ENCODE data around the gene ZNF80. TPM values are rescaled to one million over a fixed set of nuclear protein-coding genes. Genes with fewer than 3 reads are reported as not detected.

Gene ZNF80
- total RNA-seq, 4 donors from 2014 or later = not detected

DNA sequence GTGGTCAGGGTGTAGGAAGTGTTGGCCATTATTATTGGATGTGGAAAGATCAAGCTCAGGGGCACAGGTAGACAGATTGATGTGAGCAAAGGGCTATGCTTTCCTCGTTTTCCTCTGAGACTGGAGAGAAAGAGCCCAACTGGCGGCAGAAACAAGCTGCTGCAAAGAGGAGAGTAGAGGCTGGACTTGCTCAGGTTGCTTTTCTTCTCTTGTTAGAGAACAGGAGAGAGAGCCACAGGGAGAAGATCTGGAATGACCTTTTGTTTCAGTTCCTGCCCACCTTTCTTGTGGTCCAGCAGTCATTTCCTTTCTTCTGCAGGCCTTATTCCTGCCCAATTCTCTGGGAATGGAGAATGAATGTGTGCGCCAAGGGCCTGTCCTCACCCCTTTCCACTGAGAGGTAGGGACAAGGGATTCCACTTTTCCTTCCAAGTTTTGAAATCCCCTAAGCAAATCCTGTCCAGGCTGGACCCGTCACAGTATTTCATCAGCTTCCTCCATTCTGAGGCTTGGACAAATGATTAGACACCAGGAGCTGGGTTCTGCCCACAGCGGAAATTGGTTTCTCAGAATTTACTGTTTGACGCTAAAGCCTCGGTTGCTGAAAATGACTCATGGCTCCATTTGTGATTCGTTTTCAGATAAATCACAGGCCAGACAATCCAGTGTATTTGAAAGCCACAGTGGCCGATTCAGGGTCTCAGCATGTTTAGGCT, 16.1 kb downstream of the ZNF80 start:
- Histone ChIP-seq H3K36me3 (no peaks in the 10 kb centered on the region), H3K27me3 (no peaks in the 10 kb centered on the region), H3K27ac (no peak overlapping the region), H3K4me3 (no peak overlapping the region), H3K4me1 (no peaks in the 10 kb centered on the region), H3K9me3 (peaks cover 16% of the 10 kb centered on the region)
- no peak for TF ChIP-seq POLR2AphosphoS5 (IDR thresholded peaks at IDR 0.05)
- TF ChIP-seq POLR2A (IDR thresholded peaks at IDR 0.05) = no peak
- TF ChIP-seq, protein P1, sequence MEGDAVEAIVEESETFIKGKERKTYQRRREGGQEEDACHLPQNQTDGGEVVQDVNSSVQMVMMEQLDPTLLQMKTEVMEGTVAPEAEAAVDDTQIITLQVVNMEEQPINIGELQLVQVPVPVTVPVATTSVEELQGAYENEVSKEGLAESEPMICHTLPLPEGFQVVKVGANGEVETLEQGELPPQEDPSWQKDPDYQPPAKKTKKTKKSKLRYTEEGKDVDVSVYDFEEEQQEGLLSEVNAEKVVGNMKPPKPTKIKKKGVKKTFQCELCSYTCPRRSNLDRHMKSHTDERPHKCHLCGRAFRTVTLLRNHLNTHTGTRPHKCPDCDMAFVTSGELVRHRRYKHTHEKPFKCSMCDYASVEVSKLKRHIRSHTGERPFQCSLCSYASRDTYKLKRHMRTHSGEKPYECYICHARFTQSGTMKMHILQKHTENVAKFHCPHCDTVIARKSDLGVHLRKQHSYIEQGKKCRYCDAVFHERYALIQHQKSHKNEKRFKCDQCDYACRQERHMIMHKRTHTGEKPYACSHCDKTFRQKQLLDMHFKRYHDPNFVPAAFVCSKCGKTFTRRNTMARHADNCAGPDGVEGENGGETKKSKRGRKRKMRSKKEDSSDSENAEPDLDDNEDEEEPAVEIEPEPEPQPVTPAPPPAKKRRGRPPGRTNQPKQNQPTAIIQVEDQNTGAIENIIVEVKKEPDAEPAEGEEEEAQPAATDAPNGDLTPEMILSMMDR (IDR thresholded peaks at IDR 0.05) = no peak
- TF ChIP-seq EP300 (IDR thresholded peaks at IDR 0.05) = no peak
- no peak for DNase-seq (ENCODE audit: low spot score in 2 of 2)
- 86% methylated on average over 9 of the region's 9 CpGs for WGBS

DNA sequence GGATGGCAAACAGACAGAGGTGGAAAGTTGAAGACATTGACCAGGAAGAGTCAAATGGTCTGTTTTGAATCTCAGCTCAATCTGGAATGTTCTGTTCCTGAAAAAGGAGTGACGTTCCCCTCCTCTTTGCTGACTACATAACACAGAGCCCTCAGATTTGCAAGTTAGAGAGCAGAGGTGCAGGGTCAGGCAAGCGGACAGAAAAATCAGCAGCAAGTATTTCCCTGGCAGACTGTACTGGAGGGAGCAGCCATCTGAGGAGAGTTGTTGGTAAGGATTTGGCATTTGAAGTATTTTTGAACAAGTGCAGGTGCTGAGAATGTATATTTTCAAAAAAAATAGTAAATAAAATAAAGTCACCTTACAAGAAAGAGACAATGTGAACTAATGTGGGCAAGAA, 17.6 kb downstream of the ZNF80 start:
- Histone ChIP-seq H3K4me1 (no peaks in the 10 kb centered on the region), H3K27me3 (no peaks in the 10 kb centered on the region), H3K36me3 (no peaks in the 10 kb centered on the region), H3K9me3 (peaks cover 3% of the 10 kb centered on the region), H3K4me3 (no peak overlapping the region), H3K27ac (no peak overlapping the region)
- WGBS = 72% methylated on average over 2 of the region's 2 CpGs
- DNase-seq (ENCODE audit: low spot score in 2 of 2) = no peak
- no peak for TF ChIP-seq POLR2A (IDR thresholded peaks at IDR 0.05)
- no peak for TF ChIP-seq EP300 (IDR thresholded peaks at IDR 0.05)
- TF ChIP-seq, protein P1 (IDR thresholded peaks at IDR 0.05) = no peak
- no peak for TF ChIP-seq POLR2AphosphoS5 (IDR thresholded peaks at IDR 0.05)

DNA sequence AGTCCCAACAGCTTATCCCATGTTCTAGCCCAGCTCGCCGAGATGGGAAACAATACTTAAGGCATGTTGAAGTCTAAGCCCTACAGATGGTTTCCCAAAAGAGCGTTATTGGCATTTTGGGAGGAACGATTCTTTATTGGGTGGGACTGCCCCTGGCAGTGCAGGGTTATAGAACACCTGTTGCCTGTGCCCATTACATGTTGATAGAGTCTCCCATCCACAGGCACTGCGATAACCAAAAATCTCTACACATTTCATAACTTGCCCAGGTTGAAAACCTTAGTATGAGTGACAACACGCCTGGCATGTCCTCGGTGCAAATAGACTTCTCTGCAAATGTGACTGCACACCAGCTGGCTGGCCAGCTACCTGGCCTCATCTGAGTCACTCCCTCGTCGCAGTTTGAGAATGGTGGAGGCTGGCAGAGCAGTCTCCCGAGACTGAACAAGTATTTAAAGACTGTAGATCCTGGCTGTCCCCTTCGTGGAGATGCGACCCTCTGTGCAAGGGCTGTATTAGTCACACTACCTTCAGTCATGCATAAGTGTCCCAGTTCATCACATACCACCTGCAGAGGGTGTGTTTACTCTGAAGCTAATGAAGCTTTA, 18.7 kb downstream of the ZNF80 start:
- 89% methylated on average over 12 of the region's 12 CpGs for WGBS
- Histone ChIP-seq H3K4me3 (no peak overlapping the region), H3K27ac (no peak overlapping the region), H3K9me3 (no peaks in the 10 kb centered on the region), H3K27me3 (no peaks in the 10 kb centered on the region), H3K36me3 (no peaks in the 10 kb centered on the region), H3K4me1 (peaks cover 6% of the 10 kb centered on the region)
- TF ChIP-seq, protein P1 (IDR thresholded peaks at IDR 0.05) = no peak
- no peak for TF ChIP-seq EP300 (IDR thresholded peaks at IDR 0.05)
- no peak for TF ChIP-seq POLR2AphosphoS5 (IDR thresholded peaks at IDR 0.05)
- no peak for TF ChIP-seq POLR2A (IDR thresholded peaks at IDR 0.05)
- no peak for DNase-seq (ENCODE audit: low spot score in 2 of 2)

DNA sequence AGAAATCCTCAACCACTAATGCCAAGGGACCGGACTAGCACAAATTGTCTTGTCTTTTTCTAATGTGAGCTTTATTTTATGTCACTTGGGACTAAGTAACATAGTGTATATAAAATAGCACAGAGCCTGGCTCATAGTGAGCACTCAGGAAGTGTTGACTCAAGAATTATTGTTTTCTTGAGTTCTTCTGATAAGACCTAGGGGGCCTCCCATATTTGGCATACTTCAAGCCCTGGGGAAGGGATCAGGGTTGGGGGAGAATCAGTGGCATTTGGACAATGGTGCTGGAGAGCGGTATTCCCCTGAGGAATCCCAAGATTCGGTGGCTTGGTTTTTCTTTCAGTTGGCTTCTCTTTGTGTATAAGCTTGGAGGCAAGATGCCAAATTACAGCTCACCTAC, 19.4 kb downstream of the ZNF80 start:
- no peak overlapping the region for H3K4me3 ChIP-seq
- no peak for TF ChIP-seq POLR2A (IDR thresholded peaks at IDR 0.05)
- TF ChIP-seq, protein P1 (IDR thresholded peaks at IDR 0.05) = no peak
- no peak for TF ChIP-seq EP300 (IDR thresholded peaks at IDR 0.05)
- TF ChIP-seq POLR2AphosphoS5 (IDR thresholded peaks at IDR 0.05) = no peak
- H3K9me3 ChIP-seq = no peaks in the 10 kb centered on the region
- no peak for DNase-seq (ENCODE audit: low spot score in 2 of 2)
- no peaks in the 10 kb centered on the region for H3K27me3 ChIP-seq
- peaks cover 13% of the 10 kb centered on the region for H3K4me1 ChIP-seq
- H3K27ac ChIP-seq = no peak overlapping the region
- H3K36me3 ChIP-seq = no peaks in the 10 kb centered on the region
- 82% methylated on average over 3 of the region's 3 CpGs for WGBS

DNA sequence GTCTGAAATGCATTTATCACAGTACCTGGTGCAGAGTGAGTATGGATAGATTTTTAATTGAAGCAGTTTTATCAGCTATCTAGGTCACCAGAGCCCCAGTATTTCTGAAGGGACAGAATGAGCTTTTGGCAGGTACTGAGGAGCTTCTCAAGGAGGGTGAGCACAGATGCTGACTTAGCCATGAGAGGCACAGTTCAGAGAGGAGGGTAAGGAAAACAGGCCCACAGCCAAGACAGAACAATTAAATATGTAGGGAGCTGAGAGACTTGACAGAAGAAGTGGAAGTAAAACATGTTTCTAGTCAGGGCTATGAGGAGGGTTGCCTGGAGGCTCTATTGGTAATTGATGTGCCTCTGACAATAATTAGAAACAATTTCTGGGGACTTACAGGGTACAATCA, 20.1 kb downstream of the ZNF80 start:
- DNase-seq (ENCODE audit: low spot score in 2 of 2) = no peak
- Histone ChIP-seq H3K9me3 (no peaks in the 10 kb centered on the region), H3K4me3 (no peak overlapping the region), H3K27ac (no peak overlapping the region), H3K27me3 (no peaks in the 10 kb centered on the region), H3K36me3 (no peaks in the 10 kb centered on the region), H3K4me1 (peaks cover 13% of the 10 kb centered on the region)
- TF ChIP-seq POLR2AphosphoS5 (IDR thresholded peaks at IDR 0.05) = no peak
- TF ChIP-seq, protein P1 (IDR thresholded peaks at IDR 0.05) = no peak
- no peak for TF ChIP-seq EP300 (IDR thresholded peaks at IDR 0.05)
- no peak for TF ChIP-seq POLR2A (IDR thresholded peaks at IDR 0.05)

Measured in suprapubic skin (tissue), 4 donors.